ENCODE measurements around the gene SLC35F6. TPM values are rescaled to one million over a fixed set of nuclear protein-coding genes. Genes with fewer than 3 reads are reported as not detected.

SLC35F6 gene
- total and polyA plus RNA-seq, 2 donors (not counting 1 experiment from before 2014, with no cell fraction given): 10.4 to 15.2 TPM

GRCh38 chr2:26743852-26744251 lies 20.2 kb upstream of the SLC35F6 start:
- ATAC-seq (ENCODE audit: low read depth) (no peak), DNase-seq (no peak)
- Histone ChIP-seq H3K36me3 (replicated peaks in 1 of 2; ENCODE audit: control extremely low read depth in 1 of 2, control insufficient read depth in 1 of 2, extremely low read depth in 1 of 2, insufficient read depth in 2 of 2, low read length in 1 of 2) (no peaks in the 10 kb centered on the region), H3K9ac (ENCODE audit: low read length) (no peak overlapping the region), H3K4me1 (ENCODE audit: control insufficient read depth in 2 of 2, insufficient read depth in 2 of 2, low read length in 2 of 2) (no peaks in the 10 kb centered on the region), H2AFZ (ENCODE audit: insufficient read depth, low read depth, low read length, poor library complexity, severe bottlenecking) (no peak overlapping the region), H3K4me2 (replicated peaks; ENCODE audit: low read depth, low read length, poor library complexity, severe bottlenecking) (no peak overlapping the region), H4K20me1 (ENCODE audit: control insufficient read depth, insufficient read depth, low read length, poor library complexity, severe bottlenecking) (no peaks in the 10 kb centered on the region), H3K79me2 (ENCODE audit: control insufficient read depth, insufficient read depth, low read length) (no peaks in the 10 kb centered on the region), H3K27ac (ENCODE audit: low read length in 2 of 2) (no peak overlapping the region), H3K9me3 (ENCODE audit: control extremely low read depth in 1 of 3, control insufficient read depth in 2 of 3, insufficient read depth in 1 of 3, low read length in 2 of 3) (peaks cover 0 to 2% (median 0%) of the 10 kb centered on the region in 3 donors), H3K27me3 (replicated peaks in 1 of 4; ENCODE audit: control extremely low read depth in 1 of 4, control insufficient read depth in 3 of 4, insufficient read depth in 4 of 4, low read length in 3 of 4) (no peaks in the 10 kb centered on the region), H3K4me3 (ENCODE audit: control extremely low read depth in 1 of 5, extremely low read depth in 1 of 5, insufficient read depth in 1 of 5, low read depth in 2 of 5, low read length in 4 of 5) (no peak overlapping the region)
- Mint-ChIP-seq H3K27me3 (peaks cover 6% of the 10 kb centered on the region), H3K4me1 (peaks cover 7% of the 10 kb centered on the region), H3K4me3 (no peak overlapping the region), H3K9me3 (ENCODE audit: insufficient read depth) (no peaks in the 10 kb centered on the region), H3K27ac (no peak overlapping the region)
- intact Hi-C loops (cut with micrococcal nuclease): no loop called here
- TF ChIP-seq, protein P1, sequence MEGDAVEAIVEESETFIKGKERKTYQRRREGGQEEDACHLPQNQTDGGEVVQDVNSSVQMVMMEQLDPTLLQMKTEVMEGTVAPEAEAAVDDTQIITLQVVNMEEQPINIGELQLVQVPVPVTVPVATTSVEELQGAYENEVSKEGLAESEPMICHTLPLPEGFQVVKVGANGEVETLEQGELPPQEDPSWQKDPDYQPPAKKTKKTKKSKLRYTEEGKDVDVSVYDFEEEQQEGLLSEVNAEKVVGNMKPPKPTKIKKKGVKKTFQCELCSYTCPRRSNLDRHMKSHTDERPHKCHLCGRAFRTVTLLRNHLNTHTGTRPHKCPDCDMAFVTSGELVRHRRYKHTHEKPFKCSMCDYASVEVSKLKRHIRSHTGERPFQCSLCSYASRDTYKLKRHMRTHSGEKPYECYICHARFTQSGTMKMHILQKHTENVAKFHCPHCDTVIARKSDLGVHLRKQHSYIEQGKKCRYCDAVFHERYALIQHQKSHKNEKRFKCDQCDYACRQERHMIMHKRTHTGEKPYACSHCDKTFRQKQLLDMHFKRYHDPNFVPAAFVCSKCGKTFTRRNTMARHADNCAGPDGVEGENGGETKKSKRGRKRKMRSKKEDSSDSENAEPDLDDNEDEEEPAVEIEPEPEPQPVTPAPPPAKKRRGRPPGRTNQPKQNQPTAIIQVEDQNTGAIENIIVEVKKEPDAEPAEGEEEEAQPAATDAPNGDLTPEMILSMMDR (IDR thresholded peaks at IDR 0.05): no peak
- TF ChIP-seq EZH2 (IDR thresholded peaks at IDR 0.05; ENCODE audit: borderline replicate concordance, insufficient read depth, low read depth, low read length, poor library complexity, severe bottlenecking): no peak
- CTCF ChIA-PET: interaction anchor here (0.9 to 2.6 kb wide), 5 partner anchors 8 to 18 kb away, joined by 3 to 8 read pairs (median 3); no protein-coding TSS in a partner anchor
- POLR2A ChIA-PET: no interaction called here
- WGBS (ENCODE audit: insufficient coverage): 96% methylated on average over 2 of the region's 3 CpGs

DNA sequence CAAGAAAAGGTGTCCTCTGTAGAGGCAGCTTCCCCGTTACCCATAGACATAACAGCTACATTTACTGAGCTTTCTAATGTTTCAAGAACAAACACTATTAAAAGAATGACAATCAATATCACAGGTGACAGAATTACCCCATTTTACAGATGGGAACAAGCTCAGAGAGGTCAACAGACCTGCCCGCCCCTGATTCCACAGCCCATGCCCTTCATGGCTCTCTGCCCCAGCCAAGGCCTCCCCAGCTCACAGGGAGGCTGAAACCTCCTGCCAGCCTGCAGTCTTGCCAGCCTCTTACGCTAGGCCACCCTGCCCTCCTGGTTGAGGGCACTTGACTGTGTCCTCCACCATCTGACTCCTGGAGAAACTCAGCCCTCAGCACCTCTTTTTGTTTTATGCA lies 19.1 kb upstream of the SLC35F6 start:
- no peak overlapping the region for H3K9ac ChIP-seq (ENCODE audit: low read length)
- intact Hi-C loops (cut with micrococcal nuclease): loop anchor here (5.0 kb wide), 1 partner anchor 793 kb away; no protein-coding TSS in a partner anchor
- H3K4me3 Mint-ChIP-seq: no peak overlapping the region
- H3K4me3 ChIP-seq (ENCODE audit: control extremely low read depth in 1 of 5, extremely low read depth in 1 of 5, insufficient read depth in 1 of 5, low read depth in 2 of 5, low read length in 4 of 5): no peak overlapping the region
- POLR2A ChIA-PET: no interaction called here
- no peak overlapping the region for H3K4me2 ChIP-seq (replicated peaks; ENCODE audit: low read depth, low read length, poor library complexity, severe bottlenecking)
- TF ChIP-seq EZH2 (IDR thresholded peaks at IDR 0.05; ENCODE audit: borderline replicate concordance, insufficient read depth, low read depth, low read length, poor library complexity, severe bottlenecking): no peak
- TF ChIP-seq, protein P1 (IDR thresholded peaks at IDR 0.05): no peak
- CTCF ChIA-PET: interaction anchor here (0.6 to 2.6 kb wide), 12 partner anchors 9 to 1887 kb away, joined by 3 to 26 read pairs (median 3); no protein-coding TSS in a partner anchor
- no peaks in the 10 kb centered on the region for H3K4me1 ChIP-seq (ENCODE audit: control insufficient read depth in 2 of 2, insufficient read depth in 2 of 2, low read length in 2 of 2)
- H3K9me3 Mint-ChIP-seq (ENCODE audit: insufficient read depth): no peaks in the 10 kb centered on the region
- H3K79me2 ChIP-seq (ENCODE audit: control insufficient read depth, insufficient read depth, low read length): no peaks in the 10 kb centered on the region
- no peaks in the 10 kb centered on the region for H3K36me3 ChIP-seq (replicated peaks in 1 of 2; ENCODE audit: control extremely low read depth in 1 of 2, control insufficient read depth in 1 of 2, extremely low read depth in 1 of 2, insufficient read depth in 2 of 2, low read length in 1 of 2)
- DNase-seq (no peak), ATAC-seq (ENCODE audit: low read depth) (no peak)
- WGBS (ENCODE audit: insufficient coverage): 94% methylated on average over 3 of the region's 3 CpGs
- peaks cover 3% of the 10 kb centered on the region for H3K27me3 Mint-ChIP-seq
- H3K27ac ChIP-seq (ENCODE audit: low read length in 2 of 2): no peak overlapping the region
- H4K20me1 ChIP-seq (ENCODE audit: control insufficient read depth, insufficient read depth, low read length, poor library complexity, severe bottlenecking): no peaks in the 10 kb centered on the region
- H3K4me1 Mint-ChIP-seq: peaks cover 9% of the 10 kb centered on the region
- H3K27ac Mint-ChIP-seq: no peak overlapping the region
- H2AFZ ChIP-seq (ENCODE audit: insufficient read depth, low read depth, low read length, poor library complexity, severe bottlenecking): no peak overlapping the region
- H3K9me3 ChIP-seq (ENCODE audit: control extremely low read depth in 1 of 3, control insufficient read depth in 2 of 3, insufficient read depth in 1 of 3, low read length in 2 of 3): no peaks in the 10 kb centered on the region
- no peaks in the 10 kb centered on the region for H3K27me3 ChIP-seq (replicated peaks in 1 of 4; ENCODE audit: control extremely low read depth in 1 of 4, control insufficient read depth in 3 of 4, insufficient read depth in 4 of 4, low read length in 3 of 4)

Data from B cell (primary cell).